Right lung (tissue), 5 donors: Measurements from ENCODE around the gene MFAP1. TPM values are rescaled to one million over a fixed set of nuclear protein-coding genes. Genes with fewer than 3 reads are reported as not detected.
"Not testable (repeated sequence)": the region's sequence is repeated elsewhere in the genome, so short reads cannot be mapped to it uniquely, and the experiment has no call there.

Source experiments
- DNase-seq, 2 donors: peaks; one replicate each; pipeline ENCODE4 v3.0.0-alpha.2; 2013
- polyA plus RNA-seq, 5 donors: library from polyadenylated mRNA; unstranded; fragments of 120-200 nt; gene quantifications; one replicate each; pipeline versions ENCODE4 v1.2.1 to v1.2.3, GENCODE V29; 2013; ENCODE audit warnings: inconsistent platforms in 1 of 5, low replicate concordance in 1 of 5; ENCODE audit not compliant: insufficient read length in 5 of 5, insufficient read depth in 1 of 5

Gene MFAP1
- polyA plus RNA-seq, 5 donors = 47.5 to 59.5 (median 53.9) TPM

DNA sequence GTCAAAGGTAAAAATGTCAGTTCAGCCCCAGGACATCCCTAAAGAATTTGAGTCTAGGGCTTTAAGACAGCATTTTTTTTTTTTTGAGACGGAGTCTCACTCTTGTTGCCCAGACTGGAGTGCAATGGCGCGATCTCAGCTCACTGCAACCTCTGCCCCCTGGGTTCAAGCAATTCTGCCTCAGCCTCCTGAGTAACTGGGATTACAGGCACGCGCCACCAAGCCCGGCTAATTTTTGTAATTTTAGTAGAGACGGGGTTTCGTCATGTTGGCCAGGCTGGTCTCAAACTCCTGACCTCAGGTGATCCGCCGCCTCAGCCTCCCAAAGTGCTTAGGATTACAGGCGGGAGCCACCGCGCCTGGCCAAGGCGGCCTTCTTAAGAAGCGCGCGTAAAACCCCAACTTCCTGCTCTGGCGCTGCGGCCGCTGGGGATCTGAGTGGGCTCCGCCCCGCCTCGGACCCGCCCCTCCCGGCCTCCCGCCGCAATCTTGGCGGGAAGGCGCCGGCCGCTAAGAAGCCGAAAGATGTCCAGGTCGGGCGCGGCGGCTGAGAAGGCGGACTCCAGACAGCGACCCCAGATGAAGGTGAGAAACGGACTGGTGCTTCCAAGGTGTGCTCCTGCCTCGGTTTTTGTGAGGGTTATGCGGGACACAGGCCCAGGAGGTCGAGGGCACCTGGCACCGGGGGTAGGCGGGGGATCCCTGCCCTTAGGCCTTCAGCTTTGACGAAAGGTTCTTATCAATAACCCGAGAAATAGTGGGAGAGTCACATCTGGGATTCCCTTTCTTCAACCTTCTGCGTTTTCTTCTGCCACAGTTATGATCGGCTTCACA is 2.2 kb upstream of the MFAP1 start, which contains the start of gene WDR76:
TSS of gene WDR76 (plus strand) at position 495 of the 834 bp plus-strand sequence. CDS start at position 526, 31 bp downstream.
- DNase-seq = peak; percentile 73 to 76

DNA sequence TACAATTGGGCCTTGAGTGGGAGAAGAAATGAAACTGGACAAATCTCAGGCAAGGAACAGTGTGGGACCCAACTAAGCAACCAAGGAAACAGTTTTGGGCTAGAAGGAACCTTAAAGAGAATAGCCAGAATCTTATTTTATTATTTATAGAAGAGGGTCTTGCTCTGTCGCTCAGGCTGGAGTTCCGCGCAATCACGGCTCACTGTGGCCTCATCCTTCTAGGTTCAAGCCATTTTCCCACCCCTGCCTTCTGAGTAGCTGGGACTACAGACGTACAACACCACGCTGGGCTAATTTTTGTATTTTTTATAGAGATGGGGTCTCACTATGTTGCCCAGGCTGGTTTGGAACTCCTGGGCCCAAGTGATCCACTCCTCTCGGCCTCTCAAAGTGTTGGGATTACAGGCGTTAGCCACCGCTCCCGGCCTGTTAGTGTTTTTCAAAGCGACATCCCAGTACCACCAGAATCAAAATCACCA is 1.6 kb upstream of the MFAP1 start:
- DNase-seq = no peak

DNA sequence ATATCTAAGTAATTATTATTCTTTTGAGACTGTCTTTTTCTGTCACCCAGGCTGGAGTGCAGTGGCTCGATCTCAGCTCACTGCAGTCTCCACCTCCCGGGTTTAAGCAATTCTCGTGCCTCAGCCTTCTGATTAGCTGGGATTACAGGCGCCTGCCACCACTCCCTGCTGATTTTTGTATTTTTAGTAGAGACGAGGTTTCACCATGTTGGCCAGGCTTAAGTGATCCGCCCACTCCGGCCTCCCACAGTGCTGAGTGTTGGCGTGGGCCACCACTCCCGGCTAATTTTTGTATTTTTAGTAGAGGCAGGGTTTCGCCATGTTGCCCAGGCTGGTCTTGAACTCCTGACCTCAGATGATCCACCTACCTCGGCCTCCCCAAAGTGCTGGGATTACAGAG is 815 bp upstream of the MFAP1 start:
- not testable (repeated sequence) for DNase-seq

DNA sequence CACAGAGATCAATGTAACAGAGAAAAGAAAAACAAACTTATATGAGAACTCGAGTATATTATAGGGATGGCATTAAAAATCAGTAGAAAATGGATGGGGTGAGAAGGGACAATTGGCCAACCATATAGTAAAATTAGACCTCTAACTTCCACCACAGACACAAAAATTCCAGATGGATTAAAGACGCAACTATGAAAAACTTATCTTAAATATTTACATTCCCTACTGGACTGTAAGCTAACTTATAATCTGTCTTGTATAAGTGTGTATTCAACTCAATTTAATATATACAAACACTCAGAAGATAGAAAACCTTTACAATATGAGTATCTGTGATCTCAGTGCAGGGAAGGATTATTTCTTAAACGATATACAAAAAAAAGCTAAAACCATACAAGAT is 3.0 kb downstream of the MFAP1 start:
- no peak for DNase-seq

DNA sequence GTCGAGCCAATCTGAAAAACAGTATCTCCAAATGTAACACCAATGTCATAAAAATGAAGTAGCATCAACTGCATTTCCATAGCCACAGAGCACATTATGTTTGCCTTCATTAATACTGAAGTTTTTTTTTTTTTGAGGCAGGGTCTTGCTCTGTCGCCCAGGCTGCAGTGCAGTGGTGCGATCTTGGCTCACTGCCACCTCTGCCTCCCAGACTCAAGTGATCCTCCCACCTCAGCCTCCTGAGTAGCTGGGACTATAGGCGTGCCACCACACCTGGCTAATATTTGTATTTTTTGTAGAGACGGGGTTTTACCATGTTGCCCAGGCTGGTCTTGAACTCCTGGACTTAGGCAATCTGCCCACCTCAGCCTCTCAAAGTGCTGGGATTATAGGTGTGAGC is 9.4 kb downstream of the MFAP1 start:
- not testable (repeated sequence) for DNase-seq

DNA sequence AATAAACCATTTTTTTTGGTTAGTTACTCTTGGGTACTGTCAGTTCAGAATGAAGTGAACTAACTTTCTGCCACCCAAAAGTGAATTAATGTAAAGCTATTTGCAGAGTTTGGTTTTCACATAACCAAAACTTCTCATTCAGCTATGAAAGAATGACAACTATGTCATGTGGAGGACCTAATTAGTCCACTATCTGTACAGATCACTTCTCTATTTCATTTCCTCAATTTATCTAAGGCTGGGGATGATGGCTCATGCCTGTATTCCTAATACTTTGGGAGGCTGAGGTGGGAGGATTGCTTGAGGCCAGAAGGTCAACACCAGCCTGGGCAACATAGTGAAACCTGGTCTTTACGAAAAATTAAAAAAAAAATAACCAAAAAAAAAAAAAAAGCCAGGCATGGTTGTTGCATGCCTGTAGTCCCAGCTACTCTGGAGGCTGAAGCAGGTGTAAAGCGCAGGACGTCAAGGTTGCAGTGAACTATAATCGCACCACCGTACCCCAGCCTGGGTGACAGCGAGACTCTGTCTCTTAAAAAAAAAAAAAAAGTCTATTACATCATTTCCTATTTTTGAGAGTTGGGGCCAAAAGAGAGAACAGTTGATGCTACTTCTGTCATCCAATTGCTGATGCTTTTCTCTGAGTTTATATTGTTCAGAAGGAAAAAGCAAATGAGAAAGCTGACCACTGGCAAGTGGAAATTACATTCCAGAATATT is 15.4 kb downstream of the MFAP1 start:
- DNase-seq = no peak

DNA sequence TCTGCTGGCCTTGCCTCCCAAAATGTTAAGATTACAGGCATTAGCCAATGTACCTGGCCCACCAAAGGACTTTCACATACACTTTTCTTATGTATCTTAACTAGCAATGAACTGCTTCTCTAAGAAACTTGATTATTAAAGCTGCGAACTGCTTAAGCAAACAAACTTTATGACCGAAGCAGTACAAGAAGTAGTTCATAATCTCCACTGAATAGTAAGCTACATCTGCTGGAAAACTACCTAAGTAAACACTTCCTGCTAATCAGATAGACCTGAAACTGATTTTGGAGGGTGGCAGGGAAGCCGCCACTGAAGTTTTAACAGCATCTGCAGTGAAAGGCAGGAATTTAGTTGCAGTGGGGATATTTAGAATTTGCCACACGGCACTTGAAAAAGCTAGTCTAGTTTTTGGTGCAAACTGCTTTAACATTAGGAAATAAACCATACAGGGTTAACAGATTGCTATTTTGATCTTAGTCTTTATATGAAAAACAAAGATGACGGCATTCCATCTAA is 16.0 kb downstream of the MFAP1 start:
- DNase-seq = no peak

DNA sequence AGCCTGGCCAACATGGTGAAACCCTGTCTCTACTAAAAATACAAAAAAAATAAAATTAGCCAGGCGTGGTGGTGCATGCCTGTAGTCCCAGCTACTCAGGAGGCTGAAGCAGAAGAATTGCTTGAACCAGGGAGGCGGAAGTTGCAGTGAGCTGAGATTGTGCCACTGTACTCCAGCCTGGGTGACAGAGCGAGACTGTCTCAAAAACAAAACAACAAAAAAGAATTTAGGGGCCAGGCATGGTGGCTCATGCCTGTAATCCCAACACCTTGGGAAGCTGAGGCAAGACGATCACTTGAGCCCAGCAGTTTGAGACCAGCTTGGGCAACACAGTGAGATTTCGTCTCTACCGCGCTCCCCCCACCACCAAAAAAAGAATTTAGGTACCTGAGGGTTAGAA is 21.8 kb downstream of the MFAP1 start:
- not testable (repeated sequence) for DNase-seq

DNA sequence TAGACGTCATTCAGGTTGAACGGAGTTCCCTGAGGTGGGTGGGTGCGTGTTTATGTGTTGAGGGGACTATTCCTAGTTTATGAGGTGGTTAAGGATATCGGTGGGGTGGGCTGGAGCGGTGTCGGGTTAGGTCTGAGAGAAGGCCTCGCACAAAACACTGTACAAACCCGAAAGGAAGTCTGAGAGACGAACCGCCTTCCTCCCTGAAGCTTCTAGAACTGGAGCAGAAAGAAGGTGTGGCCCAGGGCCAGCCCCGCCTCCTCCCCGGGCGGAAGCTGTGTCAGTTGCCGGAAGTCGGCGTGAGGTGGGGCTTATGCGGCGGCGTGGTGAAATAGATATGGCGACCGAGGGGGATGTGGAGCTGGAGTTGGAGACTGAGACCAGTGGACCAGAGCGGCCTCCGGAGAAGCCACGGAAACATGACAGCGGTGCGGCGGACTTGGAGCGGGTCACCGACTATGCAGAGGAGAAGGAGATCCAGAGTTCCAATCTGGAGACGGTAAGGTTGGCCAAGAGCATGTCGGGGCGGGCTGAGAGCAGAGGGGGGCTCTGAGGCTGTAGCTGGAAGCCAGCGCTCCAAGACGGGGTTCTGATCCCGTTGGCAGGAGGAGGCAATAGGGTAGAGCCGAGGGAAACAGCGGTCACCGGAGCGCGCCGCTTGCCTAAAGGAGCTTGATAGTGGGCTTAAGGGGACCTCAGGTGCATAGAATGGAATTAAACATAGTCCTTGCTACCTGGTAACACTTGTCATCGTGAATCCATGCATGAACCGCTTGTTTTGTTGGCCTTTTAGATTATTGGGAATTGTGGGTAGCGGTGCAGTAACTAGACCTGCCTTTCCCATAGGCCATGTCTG is 24.0 kb downstream of the MFAP1 start, which contains the start of gene HYPK:
TSS of gene HYPK (plus strand) at position 314 of the 856 bp plus-strand sequence. CDS start at position 338, 24 bp downstream.
- DNase-seq = peak; percentile 85 to 90

DNA sequence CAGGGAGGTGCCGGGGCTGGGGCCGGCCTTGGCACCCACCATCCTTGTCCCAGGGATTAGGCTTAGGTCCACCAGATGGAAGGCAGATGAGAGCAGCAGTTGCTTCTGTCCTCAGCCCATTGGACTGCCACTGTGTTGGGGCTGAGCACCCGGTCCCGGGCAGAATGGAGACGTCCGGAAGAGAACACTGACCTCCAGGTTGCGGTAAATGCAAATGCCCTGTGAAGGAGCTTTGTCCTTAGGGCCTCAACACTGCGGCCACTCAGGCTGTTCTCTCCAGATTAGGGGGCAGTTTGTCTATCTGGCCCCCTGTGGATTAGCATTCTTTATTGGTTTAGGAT is 24.6 kb downstream of the MFAP1 start, which contains the start of gene SERINC4:
TSS of gene SERINC4 (minus strand) at position 276 of the 341 bp plus-strand sequence. CDS start at position 42, 234 bp downstream.
- DNase-seq = no peak

DNA sequence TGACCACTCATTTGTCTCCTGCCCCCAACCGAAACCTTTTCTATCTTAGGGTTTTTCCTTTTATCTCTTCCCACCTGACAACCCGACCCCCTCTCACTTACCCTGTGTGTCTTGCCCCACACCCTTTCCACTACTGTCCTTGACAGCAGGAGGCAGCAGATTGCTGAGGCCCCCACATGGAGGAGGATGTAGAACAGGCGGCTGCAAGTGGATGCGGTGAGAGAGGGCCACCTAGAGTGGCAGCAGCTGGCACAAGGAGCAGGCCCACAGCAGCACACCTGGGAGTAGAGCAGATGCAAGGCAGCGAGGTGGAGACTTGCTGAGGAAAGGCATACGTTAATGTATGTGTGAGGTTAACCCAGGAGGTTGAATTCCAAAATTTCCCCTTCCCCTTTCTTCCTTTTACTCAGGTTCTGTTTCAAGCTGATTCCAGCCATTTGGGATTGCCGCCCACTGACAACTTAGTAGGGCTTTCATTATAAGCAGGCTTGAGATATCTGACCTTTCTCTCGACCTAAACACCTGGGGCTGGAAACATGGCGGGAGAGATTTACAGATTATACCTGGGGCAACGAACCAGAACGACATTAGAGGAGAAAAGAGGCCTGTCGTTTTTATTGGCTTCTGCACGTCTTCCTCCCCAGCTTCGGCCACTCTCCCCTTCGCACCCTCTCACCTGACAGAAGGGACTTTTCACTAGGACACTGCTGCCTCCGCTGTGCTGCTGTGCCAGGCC is 25.1 kb downstream of the MFAP1 start:
- DNase-seq = no peak

DNA sequence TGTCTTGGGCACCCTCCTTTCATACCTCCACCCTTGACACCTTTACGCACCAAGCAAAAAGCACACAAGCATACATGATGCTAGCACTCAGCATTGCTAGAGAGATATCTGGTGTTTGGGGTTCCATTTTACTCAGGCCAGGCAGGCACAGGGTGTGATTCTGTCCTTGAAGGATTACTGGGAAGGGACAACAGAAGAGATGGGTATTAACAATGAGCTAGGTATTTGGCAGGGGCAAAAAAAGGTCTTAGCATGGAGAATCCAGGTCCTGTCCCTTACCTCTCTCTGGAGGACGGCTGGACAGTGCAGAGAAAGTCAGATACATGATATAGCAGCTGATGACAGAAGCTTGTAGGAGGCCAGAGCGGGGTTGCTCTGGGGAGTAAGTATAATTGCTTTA is 27.9 kb downstream of the MFAP1 start:
- no peak for DNase-seq

DNA sequence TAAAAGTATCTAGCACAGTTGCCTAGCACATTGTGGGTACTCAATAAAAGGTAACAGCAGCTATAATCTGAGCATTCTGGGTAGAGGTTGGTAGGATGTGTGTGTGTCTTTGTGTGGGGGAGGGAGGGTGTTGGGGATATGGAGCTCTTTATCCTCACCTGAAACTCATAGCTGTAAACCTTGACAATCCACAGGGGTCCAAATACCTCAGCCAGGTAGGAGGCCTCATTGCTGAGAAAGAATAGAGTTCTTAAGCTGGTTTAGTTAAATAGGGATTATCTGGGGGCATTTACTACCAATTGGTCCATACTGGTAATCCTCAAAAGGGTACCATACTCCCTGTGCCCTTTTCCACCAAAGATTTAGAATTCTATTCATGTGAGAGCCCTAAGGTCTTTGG is 28.5 kb downstream of the MFAP1 start:
- no peak for DNase-seq

DNA sequence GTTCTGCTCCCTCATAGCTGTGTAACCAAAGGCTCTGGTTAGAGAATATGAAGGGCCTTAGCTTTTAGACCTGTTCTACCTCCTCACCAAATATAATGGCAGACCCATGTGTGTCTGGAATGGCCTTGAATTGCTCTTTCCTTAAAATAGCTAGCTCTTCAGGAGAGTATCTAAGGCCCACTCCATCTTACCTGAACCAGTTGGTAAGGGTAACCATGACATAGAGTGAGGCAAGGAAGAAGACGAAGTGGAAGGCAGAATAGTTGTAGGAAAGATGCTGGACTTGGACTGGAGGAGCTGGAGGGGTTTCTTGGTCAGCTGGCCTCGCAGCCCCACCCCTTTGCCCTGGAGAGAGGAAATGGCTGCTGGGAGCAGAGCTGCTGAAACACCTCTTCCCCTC is 29.3 kb downstream of the MFAP1 start:
- no peak for DNase-seq

DNA sequence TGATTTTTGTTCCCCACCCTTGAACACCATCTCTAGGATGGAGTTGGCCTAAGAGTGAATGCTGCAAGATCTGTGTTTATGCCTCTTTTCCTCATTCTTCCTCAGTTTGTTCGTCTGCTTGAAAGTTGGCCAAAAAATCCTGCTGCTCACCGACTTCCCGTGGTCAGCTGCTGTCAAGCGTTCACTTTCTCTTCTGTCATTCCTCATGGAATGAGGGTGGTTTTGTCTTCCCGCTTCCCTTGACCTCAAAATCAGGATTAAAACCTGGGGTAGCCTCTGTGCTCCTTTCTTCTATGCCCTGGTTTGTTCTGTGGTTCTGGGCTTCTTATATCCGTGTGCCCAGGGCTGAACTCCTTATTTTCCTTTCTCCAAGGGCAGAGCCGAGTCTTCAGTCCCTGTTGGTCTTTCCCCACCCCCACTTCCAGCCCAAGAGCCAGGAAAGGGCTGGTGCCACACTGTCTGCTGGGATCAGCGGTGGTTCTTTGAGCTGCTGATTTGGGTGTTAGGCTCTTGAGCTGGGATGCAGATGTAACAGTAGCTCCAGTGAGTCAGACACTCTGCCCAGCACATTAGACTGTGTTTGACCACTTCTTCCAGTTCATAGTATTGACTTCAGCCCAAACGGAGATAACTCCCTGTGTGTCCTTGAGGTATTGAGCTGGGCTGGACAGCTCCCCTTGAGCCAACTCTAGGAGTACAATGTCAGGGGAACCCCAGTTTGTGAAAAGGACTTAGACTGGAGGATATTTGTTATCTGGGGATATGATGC is 30.0 kb downstream of the MFAP1 start:
- DNase-seq = no peak

DNA sequence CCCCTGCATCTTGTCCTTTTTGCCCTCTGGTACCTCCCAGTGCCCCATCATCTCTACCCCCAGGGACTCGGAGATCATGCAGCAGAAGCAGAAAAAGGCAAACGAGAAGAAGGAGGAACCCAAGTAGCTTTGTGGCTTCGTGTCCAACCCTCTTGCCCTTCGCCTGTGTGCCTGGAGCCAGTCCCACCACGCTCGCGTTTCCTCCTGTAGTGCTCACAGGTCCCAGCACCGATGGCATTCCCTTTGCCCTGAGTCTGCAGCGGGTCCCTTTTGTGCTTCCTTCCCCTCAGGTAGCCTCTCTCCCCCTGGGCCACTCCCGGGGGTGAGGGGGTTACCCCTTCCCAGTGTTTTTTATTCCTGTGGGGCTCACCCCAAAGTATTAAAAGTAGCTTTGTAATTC is 30.8 kb downstream of the MFAP1 start:
- no peak for DNase-seq

DNA sequence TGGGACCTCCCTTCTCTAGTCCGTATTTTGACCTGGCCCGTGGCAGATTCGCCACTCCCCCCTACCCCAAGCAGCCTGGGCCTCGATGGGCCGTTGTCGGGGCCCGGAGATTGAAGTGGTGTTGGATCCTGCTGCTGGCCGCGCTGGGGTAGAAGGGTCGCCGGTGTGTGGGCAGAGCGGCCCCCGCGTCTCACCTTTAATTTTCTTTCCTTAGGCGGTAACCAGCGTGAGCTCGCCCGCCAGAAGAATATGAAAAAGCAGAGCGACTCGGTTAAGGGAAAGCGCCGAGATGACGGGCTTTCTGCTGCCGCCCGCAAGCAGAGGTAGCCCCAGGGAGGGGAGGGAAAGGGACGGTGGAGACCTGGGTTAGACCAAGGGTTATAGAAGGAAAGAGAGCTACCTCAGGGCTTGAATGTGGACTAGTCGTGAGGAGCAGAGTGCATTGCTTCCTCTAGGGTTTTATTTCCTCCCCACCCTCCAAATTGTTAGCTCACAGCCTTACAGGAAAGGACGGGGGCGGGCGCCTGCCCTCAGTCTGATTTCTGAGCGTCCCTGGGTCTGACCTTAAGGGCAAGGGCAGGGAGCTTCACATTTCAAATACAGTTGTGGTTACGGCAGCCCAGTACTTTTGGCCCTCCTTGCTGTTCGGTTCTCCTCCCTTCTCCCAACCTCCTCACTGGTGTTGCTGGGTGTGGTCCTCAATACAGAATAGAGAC is 31.6 kb downstream of the MFAP1 start:
- DNase-seq = peak in 1 of 2 donors; percentile 47

DNA sequence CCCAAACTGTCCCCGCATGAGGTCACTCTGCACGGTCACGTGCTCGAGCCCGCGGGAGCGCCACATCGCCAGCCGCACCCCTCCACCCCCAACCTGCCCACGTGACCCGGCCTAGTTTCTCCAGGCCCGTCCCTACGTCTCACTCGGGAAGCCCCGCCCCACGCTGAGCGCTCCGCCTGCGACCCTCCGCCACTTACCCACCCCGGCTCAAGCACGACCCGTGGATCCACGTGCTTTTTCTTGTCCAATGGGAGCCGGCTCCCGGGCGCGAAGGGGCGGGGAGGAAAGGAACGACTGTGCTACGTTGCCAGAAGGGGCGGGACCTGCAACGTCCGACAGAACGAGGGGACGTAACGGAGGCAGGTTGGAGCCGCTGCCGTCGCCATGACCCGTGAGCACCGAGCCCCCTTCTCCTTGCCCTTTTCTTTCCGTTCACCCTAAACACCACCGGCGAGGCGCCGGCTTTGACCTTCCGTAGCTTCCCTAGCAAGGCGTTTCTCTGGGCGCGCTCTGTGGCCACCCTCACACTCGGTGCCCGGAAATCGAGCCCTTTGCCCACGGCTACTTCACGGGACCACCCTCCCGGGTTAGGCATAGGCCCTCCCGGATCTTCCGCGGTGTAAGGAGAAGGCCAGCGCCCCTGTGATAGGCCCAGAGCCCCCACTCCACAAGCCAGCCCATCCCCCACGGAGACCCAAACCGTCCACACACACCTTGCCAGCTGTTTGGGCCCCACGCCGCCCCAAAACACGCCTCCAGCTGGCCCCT is 32.3 kb downstream of the MFAP1 start, which contains the start of gene SERF2:
TSS of gene SERF2 (plus strand) at position 328 of the 768 bp plus-strand sequence. CDS start at position 385, 57 bp downstream.
- DNase-seq = peak; percentile 100
